DND-41 (cell line): Measurements from ENCODE around the gene ECHS1.

ENCODE experiments used
- ATAC-seq: fragments of 200-7000 bp; cut with Tn5 transposase; 3 replicates; pipeline ENCODE4 v1.9.1; 2021; ENCODE audit warnings: low read depth; ENCODE audit not compliant: insufficient read depth
- DNase-seq: peaks from one replicate; pipeline ENCODE4 v3.0.0-alpha.2; 2020
- H2AFZ ChIP-seq: 2 replicates; pipeline ENCODE4 v1.6.0; 2012; ENCODE audit warnings: low read depth, low read length
- H3K27ac ChIP-seq: 2 replicates; pipeline ENCODE4 v1.5.1; 2012; ENCODE audit warnings: low read length, inconsistent platforms
- H3K27me3 ChIP-seq: fragments of 200-600 bp; sonication (generic); 2 replicates; pipeline ENCODE4 v1.6.0; 2012; ENCODE audit warnings: low read length, mild to moderate bottlenecking, inconsistent platforms; ENCODE audit not compliant: insufficient read depth, poor library complexity
- H3K36me3 ChIP-seq: 2 replicates; pipeline ENCODE4 v1.5.1; 2012; ENCODE audit warnings: low read length, inconsistent platforms; ENCODE audit not compliant: insufficient read depth
- H3K4me1 ChIP-seq: 2 replicates; pipeline ENCODE4 v1.5.1; 2012; ENCODE audit warnings: mild to moderate bottlenecking, low read length; ENCODE audit not compliant: insufficient read depth
- H3K4me2 ChIP-seq: 2 replicates; pipeline ENCODE4 v1.6.0; 2012; ENCODE audit warnings: mild to moderate bottlenecking, moderate library complexity, low read length, inconsistent platforms; ENCODE audit not compliant: insufficient read depth
- H3K4me3 ChIP-seq, 2 experiments: fragments of 200-600 bp in 1 of 2; shearing (Covaris generic) in 1 of 2; 2 replicates each; pipeline ENCODE4 v1.5.1; 2012 to 2016; ENCODE audit warnings: inconsistent platforms in 2 of 2, low read length in 2 of 2, mild to moderate bottlenecking in 2 of 2, low read depth in 1 of 2, moderate library complexity in 1 of 2
- H3K79me2 ChIP-seq: 2 replicates; pipeline ENCODE4 v1.6.0; 2012; ENCODE audit warnings: low read length, inconsistent platforms; ENCODE audit not compliant: insufficient read depth
- H3K9ac ChIP-seq: 2 replicates; pipeline ENCODE4 v1.6.0; 2012; ENCODE audit warnings: low read depth, mild to moderate bottlenecking, inconsistent platforms, low read length, moderate library complexity
- H3K9me3 ChIP-seq: 2 replicates; pipeline ENCODE4 v1.5.1; 2012; ENCODE audit warnings: low read length, moderate library complexity, mild to moderate bottlenecking, inconsistent platforms; ENCODE audit not compliant: insufficient read depth, severe bottlenecking
- H4K20me1 ChIP-seq: 2 replicates; pipeline ENCODE4 v1.6.0; 2012; ENCODE audit warnings: low read length; ENCODE audit not compliant: insufficient read depth
- EZH2 ChIP-seq: IDR thresholded peaks from 3 replicates; pipeline ENCODE4 v1.6.1; 2012; ENCODE audit warnings: borderline replicate concordance, low read depth, mild to moderate bottlenecking, moderate library complexity, low read length, inconsistent platforms; ENCODE audit not compliant: severe bottlenecking
- TF ChIP-seq, protein P1 (sequence below): IDR thresholded peaks from 2 replicates; pipeline ENCODE4 v1.5.1; 2012; ENCODE audit warnings: borderline replicate concordance, low read length, moderate library complexity, mild to moderate bottlenecking; ENCODE audit not compliant: poor library complexity, severe bottlenecking; ENCODE audit errors: extremely low read depth

ECHS1 gene

DNA sequence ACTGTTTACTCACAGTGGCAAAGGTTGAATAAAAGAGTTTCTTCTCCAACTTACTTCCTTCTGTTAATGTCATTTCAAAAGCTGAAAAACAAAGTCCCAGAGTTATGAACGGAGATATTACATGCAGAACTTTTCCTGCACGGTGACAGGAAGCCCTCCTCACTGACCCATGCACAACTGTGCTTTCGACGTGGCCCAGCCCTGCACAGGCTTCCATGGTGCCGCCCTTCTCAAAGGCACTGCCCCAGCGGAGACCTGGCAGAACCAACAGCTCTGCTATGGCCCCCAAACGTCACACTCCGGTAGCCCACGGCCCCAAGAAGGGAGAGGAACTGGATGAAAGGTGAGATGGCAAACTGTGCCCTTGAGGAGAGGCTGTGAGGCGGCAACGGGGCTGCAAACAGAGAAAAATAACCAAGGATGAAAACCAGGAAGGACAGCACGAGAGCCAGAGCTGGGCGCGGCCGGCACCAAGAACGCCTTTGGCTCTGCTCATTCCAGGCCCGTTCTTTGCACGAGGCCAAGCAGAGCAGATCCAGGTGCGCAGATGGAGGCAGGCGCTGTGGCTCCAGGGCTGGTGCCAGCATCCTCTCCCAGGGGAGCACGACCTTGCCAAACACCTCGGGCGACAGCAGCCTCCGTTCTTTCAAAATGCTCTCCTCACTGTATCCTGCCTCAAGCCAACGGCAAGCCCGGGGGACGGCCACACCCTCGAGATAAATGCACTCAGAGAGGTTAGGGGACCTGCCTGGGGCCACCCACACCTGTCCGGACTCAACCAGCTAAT is 8.3 kb downstream of the ECHS1 start:
- H3K27ac ChIP-seq, result no peak overlapping the region
- no peaks in the 10 kb centered on the region; the same call in 1 of the 2 replicates for H4K20me1 ChIP-seq
- no peak for DNase-seq
- H3K4me1 ChIP-seq, result no peaks in the 10 kb centered on the region
- H3K36me3 ChIP-seq, result peaks cover 66% of the 10 kb centered on the region
- TF ChIP-seq EZH2, result no peak
- TF ChIP-seq, protein P1, sequence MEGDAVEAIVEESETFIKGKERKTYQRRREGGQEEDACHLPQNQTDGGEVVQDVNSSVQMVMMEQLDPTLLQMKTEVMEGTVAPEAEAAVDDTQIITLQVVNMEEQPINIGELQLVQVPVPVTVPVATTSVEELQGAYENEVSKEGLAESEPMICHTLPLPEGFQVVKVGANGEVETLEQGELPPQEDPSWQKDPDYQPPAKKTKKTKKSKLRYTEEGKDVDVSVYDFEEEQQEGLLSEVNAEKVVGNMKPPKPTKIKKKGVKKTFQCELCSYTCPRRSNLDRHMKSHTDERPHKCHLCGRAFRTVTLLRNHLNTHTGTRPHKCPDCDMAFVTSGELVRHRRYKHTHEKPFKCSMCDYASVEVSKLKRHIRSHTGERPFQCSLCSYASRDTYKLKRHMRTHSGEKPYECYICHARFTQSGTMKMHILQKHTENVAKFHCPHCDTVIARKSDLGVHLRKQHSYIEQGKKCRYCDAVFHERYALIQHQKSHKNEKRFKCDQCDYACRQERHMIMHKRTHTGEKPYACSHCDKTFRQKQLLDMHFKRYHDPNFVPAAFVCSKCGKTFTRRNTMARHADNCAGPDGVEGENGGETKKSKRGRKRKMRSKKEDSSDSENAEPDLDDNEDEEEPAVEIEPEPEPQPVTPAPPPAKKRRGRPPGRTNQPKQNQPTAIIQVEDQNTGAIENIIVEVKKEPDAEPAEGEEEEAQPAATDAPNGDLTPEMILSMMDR, result no peak
- H3K27me3 ChIP-seq, result no peaks in the 10 kb centered on the region
- H3K4me3 ChIP-seq, result no peak overlapping the region
- no peak for ATAC-seq
- no peak overlapping the region for H3K9ac ChIP-seq
- no peaks in the 10 kb centered on the region for H3K9me3 ChIP-seq
- H2AFZ ChIP-seq, result no peak overlapping the region
- H3K79me2 ChIP-seq, result no peaks in the 10 kb centered on the region
- H3K4me2 ChIP-seq, result no peak overlapping the region

DNA sequence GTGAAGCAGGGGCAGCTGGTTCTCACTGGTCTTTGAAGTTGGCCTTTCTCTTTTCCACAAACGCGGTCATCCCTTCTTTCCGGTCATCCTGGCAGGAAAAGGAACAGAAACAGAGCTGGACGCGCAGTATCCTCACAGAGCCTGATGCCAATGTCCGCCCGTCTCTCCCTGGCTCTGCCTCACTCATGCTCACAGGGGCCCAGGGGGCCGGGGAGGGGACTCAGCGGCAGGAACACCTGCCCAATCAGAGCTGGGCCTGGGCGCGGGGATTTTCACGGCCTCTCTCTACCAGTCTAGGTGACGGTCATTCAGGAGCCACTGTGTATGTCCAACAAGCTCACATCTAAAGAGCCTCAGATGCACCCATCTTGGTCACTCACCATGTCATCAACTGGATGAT is 10.3 kb downstream of the ECHS1 start:
- Histone ChIP-seq H3K36me3 (peaks cover 47% of the 10 kb centered on the region), H3K4me2 (no peak overlapping the region), H3K4me3 (no peak overlapping the region)

GRCh38 chr10:133361773-133362441 is 11.2 kb downstream of the ECHS1 start:
- no peak overlapping the region for H3K4me3 ChIP-seq
- DNase-seq, result no peak
- no peaks in the 10 kb centered on the region for H3K27me3 ChIP-seq
- no peak overlapping the region for H3K4me2 ChIP-seq
- no peaks in the 10 kb centered on the region for H3K9me3 ChIP-seq
- no peaks in the 10 kb centered on the region; the same call in 1 of the 2 replicates for H4K20me1 ChIP-seq
- H3K36me3 ChIP-seq, result peaks cover 46% of the 10 kb centered on the region
- H3K9ac ChIP-seq, result no peak overlapping the region
- no peak for ATAC-seq
- no peak overlapping the region for H3K27ac ChIP-seq
- no peak overlapping the region for H2AFZ ChIP-seq
- TF ChIP-seq EZH2, result no peak
- TF ChIP-seq, protein P1, result no peak
- H3K79me2 ChIP-seq, result no peaks in the 10 kb centered on the region
- H3K4me1 ChIP-seq, result peaks cover 5% of the 10 kb centered on the region

More for the DNA sequence above, 10.3 kb downstream of the ECHS1 start:
- Histone ChIP-seq H4K20me1 (no peaks in the 10 kb centered on the region; the same call in 1 of the 2 replicates), H3K79me2 (no peaks in the 10 kb centered on the region), H3K27me3 (no peaks in the 10 kb centered on the region), H3K9ac (no peak overlapping the region), H2AFZ (no peak overlapping the region), H3K9me3 (no peaks in the 10 kb centered on the region), H3K4me1 (no peaks in the 10 kb centered on the region), H3K27ac (no peak overlapping the region)
- TF ChIP-seq, protein P1, result no peak
- no peak for TF ChIP-seq EZH2
- DNase-seq (no peak), ATAC-seq (no peak)
